KOPT-K1 (cell line): Measurements from ENCODE around the gene XPR1.
A peak's percentile ranks its signal among the peaks of the same experiment; 100 is the strongest.

Experiments used
- H3K27ac ChIP-seq: fragments of 200-600 bp; sonication (generic); 2 replicates; pipeline ENCODE4 v1.5.1; 2016; ENCODE audit warnings: antibody characterized with exemption, mild to moderate bottlenecking, low read depth, low read length; ENCODE audit not compliant: poor library complexity, severe bottlenecking
- H3K36me3 ChIP-seq: fragments of 200-600 bp; sonication (generic); 2 replicates; pipeline ENCODE4 v1.5.1; 2017; ENCODE audit warnings: antibody characterized with exemption, mild to moderate bottlenecking, low read length, moderate library complexity; ENCODE audit not compliant: insufficient read depth
- H3K9me3 ChIP-seq: fragments of 200-600 bp; sonication (generic); 2 replicates; pipeline ENCODE4 v1.5.1; 2017; ENCODE audit warnings: antibody characterized with exemption, low read length, mild to moderate bottlenecking; ENCODE audit not compliant: insufficient read depth, poor library complexity, severe bottlenecking

XPR1 gene

DNA sequence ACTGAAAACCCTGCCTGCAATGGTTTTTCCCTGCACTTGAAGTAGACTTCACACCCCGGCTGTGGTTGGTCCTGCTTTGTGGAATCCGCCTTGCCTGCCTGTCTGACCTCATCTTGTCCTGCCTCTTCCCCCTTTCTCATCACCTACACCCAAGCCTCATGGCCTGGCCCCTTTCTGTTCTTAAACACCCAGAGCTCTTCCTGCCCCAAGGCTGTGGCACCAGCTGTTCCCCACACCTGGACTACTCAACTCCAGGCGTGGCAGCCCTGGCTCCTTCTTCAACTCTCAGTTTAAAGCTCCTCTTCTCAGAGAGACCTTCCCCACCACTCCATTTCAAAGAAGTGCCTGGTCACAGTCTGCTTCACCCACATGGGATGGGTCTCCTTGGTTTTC, 307.9 kb downstream of the XPR1 start:
- Histone ChIP-seq H3K36me3 (no peaks in the 10 kb centered on the region), H3K9me3 (no peaks in the 10 kb centered on the region), H3K27ac (peak overlapping the region; percentile 45)
